GM19452 (cell line): ENCODE measurements around the gene RCOR2.
"Not testable (repeated sequence)": the region's sequence is repeated elsewhere in the genome, so short reads cannot be mapped to it uniquely, and the experiment has no call there.

Experiments
- ATAC-seq: cut with Tn5 transposase; IDR thresholded peaks from one replicate; pipeline ENCODE4 v1.9.1; 2021; ENCODE audit not compliant: unreplicated experiment

RCOR2 gene

GRCh38 chr11:63916837-63917691, at the start of gene RCOR2:
RCOR2 (minus strand) TSS chr11:63917164; CDS start chr11:63916456, 708 bp downstream.
- ATAC-seq = no peak

- no peak for ATAC-seq
Measured at GRCh38 chr11:63966444-63966843, 49.5 kb upstream of the RCOR2 start.

GRCh38 chr11:63963895-63964294, 46.9 kb upstream of the RCOR2 start:
- ATAC-seq = not testable (repeated sequence)

GRCh38 chr11:63961608-63962412, 44.8 kb upstream of the RCOR2 start:
- no peak for ATAC-seq

- ATAC-seq = no peak
Measured at GRCh38 chr11:63958008-63958407, 41.0 kb upstream of the RCOR2 start.

GRCh38 chr11:63952570-63952969, 35.6 kb upstream of the RCOR2 start:
- ATAC-seq = no peak

GRCh38 chr11:63951779-63952536, 35.0 kb upstream of the RCOR2 start:
- ATAC-seq = no peak

- ATAC-seq = no peak
Measured at GRCh38 chr11:63945477-63946163, 28.7 kb upstream of the RCOR2 start.

- ATAC-seq = no peak
Measured at GRCh38 chr11:63944987-63945386, 28.0 kb upstream of the RCOR2 start.

GRCh38 chr11:63942803-63943202, 25.8 kb upstream of the RCOR2 start:
- ATAC-seq = no peak

GRCh38 chr11:63941901-63942300, 24.9 kb upstream of the RCOR2 start:
- ATAC-seq = no peak

- ATAC-seq = no peak
Measured at GRCh38 chr11:63940786-63941185, 23.8 kb upstream of the RCOR2 start.

GRCh38 chr11:63939397-63939891, 22.5 kb upstream of the RCOR2 start:
- no peak for ATAC-seq

GRCh38 chr11:63938479-63939396, 21.8 kb upstream of the RCOR2 start, which contains the start of gene NAA40:
NAA40 (plus strand) TSS chr11:63939002; CDS start chr11:63939097, 95 bp downstream.
- peak; percentile 88 for ATAC-seq

- ATAC-seq = peak; percentile 15
Measured at GRCh38 chr11:63937713-63938478, 20.9 kb upstream of the RCOR2 start.

- no peak for ATAC-seq
Measured at GRCh38 chr11:63933459-63933858, 16.5 kb upstream of the RCOR2 start.

- ATAC-seq = no peak
Measured at GRCh38 chr11:63931876-63932275, 14.9 kb upstream of the RCOR2 start.

GRCh38 chr11:63931045-63931444, 14.1 kb upstream of the RCOR2 start:
- ATAC-seq = no peak

- ATAC-seq = no peak
Measured at GRCh38 chr11:63929616-63930015, 12.7 kb upstream of the RCOR2 start.
